HG03469 (cell line): ENCODE results near the gene RITA1.
A peak's percentile ranks its signal among the peaks of the same experiment; 100 is the strongest.

Experiments
- ATAC-seq: cut with Tn5 transposase; IDR thresholded peaks from one replicate; pipeline ENCODE4 v1.9.1; 2021; ENCODE audit warnings: mild to moderate bottlenecking, moderate library complexity, moderate number of reproducible peaks; ENCODE audit not compliant: unreplicated experiment

RITA1 gene

DNA sequence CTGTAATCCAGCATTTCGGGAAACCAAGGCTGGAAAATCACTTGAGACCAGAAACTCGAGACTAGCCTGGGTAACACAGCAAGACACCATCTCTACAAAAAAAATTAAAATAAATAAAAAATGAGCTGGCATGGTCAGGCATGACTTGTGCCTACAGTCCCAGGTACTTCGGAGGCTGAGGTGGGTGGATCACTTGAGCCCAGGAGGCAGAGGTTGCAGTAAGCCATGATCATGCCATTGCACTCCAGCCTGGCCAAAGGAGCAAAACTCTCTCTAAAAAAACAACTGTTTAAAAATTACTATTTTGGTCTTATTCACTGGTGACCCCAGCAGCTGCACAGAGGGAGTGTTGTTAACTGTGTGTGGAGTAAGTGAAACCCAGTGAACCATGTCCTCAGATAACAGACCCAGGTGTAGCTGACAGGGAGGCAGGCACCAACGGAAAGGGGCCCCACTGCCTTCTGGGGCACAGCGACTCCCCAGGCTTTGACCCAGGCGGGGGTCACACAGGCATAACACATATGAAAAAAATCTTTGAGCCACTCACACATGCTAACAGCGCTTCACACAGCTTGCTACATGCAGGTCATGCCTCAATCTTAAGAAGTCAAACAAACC lies 12.3 kb upstream of the RITA1 start:
- no peak for ATAC-seq

DNA sequence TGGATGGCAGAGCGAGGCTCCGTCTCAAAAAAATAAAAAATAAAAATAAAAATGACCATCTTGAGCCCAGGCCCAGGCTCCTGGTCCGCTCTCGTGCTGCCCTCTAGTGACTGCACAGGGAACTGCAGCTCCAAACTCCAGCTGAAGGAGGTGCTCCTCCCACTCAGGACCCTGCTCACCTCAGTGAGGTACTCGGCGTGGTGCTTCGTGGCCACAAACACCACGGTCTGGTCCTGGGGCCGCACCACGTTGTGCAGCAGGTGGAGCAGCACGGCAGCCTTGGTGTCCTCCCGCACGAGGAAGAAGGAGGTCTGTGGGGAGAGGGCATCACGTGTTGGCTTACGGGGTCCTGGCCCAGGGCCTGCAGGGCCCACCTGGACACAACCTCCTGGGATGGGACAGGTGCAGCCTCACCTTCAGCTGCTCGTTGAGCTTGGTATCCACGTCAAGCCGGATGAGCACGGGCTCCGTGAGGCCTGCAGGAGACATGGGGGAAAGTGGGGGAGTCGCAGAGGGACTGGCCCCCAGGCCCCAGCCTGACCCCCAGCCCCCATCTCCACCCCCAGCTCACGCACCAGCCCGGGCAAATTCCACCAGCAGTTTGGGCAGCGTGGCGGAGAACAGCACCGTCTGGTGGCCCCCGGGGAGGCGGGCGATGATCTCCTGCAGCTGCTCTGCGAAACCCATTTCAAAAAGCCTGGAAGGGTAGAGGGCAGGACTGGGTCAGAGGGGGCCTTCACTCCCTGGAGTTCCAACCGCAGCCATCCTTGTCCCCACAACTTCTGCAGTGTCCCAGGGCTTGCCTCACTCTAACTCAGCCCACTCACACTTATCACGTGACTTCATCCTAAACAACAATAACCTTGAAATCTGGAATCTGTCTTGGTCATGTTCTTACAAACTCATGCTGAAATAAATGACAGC lies 10.8 kb upstream of the RITA1 start:
- no peak for ATAC-seq

DNA sequence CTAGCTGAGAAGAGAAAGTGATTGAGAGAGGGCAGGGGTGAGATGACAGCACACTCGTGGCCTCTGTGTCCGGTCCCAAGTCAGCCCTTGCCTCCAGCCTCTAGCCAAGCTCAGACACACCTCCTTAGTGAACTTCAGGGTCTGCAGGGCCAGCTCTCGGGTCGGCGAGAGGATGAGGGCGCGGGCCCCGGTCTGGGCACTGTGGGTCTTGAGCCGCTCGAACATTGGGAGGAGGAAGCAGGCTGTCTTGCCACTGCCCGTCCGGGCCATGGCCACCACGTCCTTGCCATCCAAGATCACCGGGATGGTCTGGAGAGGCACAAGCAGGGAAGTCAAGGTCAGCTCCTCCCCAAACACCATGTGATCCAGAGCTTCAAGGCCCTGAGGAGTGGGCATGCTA lies 6.5 kb upstream of the RITA1 start:
- no peak for ATAC-seq

DNA sequence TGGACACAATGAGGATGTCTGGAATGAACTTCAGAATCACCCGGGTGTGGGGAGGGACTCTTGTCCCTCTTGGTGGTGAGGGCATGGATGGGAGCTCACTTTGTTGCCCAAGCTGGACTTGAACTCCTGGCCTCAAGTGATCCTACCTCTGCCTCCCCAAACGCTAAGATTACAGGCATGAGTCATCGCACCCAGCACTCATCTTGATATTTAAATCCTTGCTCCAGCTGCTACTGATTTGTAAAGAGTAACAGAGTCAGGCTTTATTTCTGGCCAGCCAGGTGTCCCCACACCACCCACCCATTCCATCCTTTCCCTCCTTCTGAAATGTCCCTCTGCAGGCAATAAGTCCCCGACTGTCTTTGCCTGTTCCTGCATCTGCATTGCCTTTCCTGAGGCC lies 5.2 kb upstream of the RITA1 start:
- ATAC-seq, result no peak

DNA sequence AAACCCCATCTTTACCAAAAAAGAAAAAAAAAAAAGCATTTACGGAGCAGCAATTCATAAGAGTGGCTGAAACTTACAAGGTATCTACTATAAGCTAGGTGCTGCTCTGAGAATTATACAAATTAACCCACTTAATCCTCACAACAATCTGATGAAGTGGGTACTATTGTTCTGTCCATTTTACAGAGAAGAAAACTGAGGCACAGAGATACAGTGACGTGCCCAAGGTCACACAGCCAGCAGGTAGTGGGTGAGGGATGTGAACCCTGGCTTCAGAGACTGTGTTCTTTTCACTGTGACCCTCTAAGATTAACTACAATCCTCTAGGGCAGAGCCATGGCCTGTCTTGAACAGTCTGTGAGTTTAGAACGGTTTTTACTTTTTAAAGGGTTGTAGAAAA lies 3.5 kb upstream of the RITA1 start:
- no peak for ATAC-seq

DNA sequence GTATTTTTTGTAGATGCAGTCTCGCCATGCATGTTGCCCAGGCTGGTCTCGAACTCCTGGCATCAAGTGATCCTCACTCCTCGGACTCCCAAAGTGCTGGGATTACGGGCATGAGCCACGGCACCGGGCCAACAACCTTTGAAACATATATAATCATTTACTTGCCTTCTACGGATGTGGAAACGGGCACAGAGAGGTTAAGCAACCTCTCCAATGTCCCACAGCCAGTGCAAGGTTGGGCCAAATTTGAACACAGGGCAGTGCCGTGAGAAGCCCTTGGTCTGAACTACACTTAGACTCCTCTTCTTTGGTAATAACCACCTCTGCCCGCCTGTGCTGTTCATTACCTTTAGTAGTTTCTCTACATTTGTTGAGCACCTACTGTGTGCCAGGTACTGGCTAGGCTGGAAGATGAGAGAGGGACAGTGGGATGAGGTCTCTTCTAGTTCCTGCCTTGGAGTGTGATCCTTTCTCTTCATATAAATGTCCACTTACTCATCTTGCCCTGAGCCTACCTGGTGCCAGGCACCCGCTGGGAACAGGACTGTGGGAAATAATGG lies 2.4 kb upstream of the RITA1 start:
- no peak for ATAC-seq

DNA sequence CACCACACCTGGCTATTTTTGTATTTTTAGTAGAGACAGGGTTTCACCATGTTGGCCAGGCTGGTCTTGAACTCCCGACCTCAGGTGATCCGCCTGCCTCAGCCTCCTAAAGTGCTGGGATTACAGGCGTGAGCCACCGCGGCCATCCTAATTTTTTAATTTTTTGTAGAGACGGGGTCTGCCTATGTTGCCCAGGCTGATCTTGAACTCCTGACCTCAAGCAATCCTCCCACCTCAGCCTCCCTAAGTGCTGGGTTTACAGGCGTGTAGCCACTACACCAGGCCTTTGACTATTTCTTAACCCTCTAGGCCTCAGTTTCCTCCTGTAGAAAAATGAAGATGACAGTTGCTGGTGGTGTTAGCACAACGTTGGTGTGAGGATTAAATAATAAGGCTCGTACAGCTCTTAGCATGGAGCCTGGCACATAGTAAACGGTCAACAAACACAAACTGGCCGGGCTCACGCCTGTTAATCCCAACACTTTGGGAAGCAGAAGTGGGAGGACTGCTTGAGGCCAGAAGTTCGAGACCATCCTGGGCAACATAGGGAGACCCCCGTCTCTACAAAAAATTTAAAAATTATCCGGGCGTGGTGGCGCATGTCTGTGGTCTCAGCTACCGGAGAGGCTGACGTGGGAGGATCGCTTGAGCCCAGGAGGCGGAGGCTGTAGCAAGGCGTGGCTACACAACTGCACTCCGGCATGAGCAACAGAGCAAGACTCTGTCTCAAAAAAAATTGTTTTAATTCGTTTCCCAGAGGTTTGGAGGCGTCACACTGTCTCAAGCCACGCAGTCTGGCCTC lies 1.2 kb upstream of the RITA1 start:
- ATAC-seq, result peak; percentile 25

DNA sequence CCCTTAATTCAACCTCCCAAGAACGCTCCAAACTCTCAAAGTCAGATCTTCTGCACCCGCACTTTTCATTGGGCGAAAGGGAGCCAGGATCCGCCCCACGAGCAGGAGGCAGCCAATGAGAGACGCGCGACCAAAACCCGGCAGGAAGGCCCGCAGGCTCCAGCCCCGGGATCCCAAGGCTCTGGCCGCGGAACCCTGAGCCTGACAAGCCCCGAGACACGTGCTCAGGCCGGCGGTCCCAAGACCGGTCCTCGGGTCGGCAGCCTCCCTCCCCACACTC lies 681 bp upstream of the RITA1 start:
- ATAC-seq, result peak; percentile 48

DNA sequence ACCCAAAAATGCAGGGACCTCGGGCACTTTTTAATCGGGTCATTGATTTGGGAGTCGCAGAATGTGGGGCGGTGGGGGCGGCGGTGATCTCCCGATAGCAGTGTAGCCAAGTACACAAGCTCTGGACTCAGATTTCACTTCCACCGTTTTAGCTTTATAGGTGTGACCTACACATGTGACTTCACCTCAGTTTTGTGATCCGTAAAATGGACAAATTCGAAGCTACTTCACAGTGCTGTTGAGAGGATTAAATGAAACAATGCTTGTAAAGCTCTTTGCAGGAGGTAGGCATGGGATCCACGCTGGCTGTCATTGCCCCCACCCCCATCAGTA lies 478 bp downstream of the RITA1 start:
- no peak for ATAC-seq

DNA sequence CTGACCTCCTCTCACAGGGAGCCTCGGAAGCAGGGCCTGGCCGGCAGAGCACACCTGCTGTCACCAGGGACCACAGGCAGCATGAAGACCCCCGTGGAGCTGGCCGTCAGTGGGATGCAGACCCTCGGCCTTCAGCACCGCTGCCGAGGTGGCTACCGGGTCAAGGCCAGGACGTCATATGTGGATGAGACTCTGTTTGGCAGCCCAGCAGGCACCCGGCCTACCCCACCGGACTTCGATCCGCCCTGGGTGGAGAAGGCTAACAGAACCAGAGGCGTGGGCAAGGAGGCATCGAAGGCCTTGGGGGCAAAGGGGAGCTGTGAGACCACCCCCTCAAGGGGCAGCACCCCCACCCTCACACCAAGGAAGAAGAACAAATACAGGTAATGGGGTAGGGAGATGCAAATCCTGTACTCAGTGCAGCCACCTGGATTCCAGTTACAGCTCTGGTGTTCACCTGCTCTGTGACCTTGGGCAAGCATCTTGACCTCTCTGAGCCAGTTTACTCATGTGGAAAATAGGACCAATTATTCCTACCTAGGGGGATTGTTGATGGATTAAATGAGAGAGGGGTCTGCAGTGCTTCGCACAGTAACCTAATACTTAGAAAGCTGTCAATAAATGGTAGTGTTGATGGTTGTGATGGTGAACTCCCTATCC lies 1.3 kb downstream of the RITA1 start:
- no peak for ATAC-seq

DNA sequence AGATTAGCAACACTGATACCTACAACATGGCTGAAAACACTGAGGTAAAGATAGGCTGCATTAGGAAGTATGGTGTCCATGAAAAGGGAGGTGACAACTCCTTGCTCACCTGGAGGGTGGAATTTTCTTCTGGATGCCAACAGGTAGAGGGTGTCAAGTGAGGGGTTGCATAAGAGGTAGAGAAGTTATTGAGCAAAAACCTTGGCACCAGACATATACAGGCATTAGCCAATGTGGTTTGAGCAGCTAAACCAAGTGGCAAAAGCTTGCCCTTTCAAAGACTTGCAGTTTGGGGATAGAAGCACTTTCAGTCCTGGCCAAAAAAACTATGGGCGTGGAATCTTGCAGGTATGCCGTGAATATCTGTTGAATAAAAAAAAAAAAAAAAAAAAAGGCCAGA lies 3.8 kb downstream of the RITA1 start:
- no peak for ATAC-seq

DNA sequence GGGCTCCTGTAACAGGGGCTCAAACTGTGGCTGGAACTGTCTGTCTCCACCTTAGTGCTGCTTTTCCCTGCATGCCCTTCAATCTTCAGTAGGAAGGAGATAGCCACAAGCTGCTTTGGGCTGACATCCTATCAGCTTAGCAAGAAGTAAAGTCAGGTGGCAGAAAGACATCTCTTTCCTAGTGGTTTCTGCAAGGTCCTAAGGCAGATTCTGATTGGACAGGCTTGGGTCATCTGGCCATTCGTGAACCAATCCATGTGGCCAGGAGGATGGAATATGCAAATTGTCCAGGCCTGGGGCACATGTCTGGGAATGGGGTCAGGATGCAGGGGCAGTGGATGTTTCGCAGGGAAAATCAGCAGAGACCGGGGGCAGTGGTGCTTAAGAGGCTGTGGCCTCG lies 5.2 kb downstream of the RITA1 start:
- ATAC-seq, result no peak

DNA sequence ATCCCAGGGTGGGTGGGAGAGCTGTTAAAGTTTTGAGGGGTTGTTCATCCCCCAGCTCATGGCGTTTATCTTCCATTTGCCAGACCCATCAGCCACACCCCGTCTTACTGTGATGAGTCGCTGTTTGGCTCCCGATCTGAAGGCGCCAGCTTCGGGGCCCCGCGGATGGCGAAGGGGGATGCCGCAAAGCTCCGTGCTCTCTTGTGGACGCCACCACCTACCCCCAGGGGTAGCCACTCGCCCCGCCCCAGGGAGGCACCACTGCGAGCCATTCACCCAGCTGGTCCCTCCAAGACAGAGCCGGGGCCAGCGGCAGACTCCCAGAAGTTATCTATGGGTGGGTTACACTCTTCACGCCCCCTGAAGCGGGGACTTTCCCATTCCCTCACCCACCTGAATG lies 5.7 kb downstream of the RITA1 start:
- ATAC-seq, result no peak

DNA sequence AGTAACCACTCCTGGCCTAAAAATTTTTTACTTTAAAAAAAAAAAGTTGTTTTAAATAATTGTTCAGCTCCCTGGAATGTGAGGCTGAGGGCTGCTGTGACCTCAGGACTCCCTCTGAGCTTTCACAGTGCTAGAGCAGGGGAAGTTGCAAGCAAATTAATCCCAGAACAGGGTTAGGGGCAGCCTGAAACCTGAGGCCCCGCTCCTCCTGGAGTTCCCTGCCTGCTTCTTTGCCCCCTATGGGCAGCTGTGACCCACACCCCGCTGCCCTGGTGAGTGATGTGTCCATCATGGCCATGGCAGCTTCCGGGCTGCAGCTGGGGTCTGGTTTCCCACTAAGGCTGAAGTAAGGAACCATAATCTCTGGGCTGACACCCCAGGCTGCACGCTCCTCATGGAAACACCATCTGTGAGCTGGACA lies 9.5 kb downstream of the RITA1 start:
- ATAC-seq, result no peak

DNA sequence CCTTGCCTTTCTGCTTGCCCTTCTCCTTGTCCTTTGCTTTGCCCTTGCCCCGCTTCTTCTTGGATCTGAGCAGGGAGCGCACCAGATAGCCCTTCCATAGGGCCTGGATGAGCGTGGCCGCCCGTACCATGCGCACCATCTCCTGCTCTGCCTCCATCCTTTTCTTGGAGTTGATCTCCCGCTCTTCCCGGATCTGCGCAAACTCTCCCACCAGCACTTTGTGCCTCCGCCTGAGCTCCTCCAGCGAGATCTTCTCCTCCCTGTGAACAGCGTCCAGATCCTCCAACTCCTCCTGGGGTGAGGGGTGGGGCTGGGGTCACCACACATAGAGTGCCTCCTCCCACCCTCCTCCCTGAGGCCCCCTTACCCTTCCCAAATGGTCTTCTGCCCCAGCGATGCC lies 10.1 kb downstream of the RITA1 start:
- no peak for ATAC-seq

DNA sequence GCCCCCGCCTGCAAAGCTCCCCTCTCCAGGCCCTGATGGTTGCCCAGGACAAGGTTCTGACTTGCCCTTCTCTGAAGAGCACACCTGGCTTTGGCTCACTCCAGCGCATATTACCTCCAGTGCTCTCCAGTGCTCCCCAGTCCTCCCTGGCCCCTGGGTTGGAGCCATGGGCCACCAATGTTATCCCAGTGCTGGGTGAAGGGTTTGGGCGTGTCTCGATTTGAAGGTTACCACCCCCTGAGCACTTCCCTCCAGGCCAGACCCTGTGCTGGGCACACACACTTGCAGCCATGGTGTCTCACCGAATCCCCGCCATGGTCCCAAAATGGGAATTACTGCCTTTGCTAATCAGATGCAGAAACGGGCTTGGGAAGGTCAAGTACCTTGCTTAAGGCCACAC lies 11.1 kb downstream of the RITA1 start:
- ATAC-seq, result no peak

DNA sequence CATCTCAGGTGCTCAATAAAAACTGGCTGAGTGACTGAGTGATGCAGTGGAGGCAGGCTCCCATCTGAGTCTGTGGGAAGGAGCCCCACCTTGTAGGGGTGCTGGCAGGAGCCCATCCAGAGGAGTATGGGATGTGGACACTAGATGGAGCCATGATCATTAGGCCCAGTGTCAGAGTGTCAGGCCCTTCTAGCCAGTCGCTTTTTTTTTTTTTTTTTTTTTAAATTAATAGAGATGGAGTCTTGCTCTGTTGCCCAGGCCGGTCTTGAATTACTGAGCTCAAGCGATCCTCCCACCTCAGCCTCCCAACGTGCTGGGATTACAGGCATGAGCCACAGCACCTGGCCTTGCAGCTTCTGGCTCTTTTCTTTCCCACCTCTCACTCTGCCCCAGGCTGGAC lies 11.5 kb downstream of the RITA1 start:
- peak; percentile 48 for ATAC-seq

DNA sequence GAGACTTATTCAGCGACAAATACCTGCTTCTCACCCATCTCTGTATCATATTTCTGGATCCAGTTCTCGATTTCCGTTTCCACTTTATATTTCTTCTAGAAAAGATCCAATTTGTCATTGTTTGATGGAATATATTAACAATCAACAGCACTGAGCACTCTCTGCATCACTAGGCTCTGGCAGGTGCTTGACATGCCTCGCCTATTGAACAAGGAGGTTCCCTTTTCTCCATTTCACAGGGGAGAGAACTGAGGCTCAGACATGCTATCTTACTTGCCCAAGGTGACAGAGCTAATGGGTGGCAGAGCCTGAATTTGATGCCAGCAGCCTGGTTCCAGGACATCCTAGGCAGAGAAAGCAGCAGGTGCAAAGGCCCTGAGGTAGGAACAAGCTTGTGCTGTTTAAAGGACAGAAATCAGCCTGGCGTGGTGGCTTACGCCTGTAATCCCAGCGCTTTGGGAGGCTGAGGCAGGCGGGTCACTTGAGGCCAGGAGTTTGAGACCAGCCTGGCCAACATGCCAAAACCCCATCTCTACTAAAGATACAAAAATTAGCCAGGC lies 12.1 kb downstream of the RITA1 start:
- ATAC-seq, result no peak

DNA sequence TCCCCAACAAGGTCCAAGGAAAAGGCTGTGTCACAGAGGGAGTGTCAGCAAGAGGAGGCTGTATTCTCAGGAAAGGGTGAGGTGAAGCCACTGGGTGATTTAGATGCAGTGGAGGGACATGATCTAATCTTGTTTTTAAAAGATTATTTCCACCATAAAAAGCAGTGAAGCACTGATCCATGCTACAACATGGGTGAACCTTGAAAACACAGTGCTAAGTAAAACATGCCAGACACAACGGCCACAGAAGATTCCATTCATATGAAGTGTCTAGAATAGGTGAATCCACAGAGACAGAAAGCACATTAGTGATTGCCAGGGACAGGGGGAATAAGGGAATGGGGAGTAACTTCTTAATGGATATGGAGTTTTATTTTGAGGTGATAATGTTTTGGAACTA lies 12.8 kb downstream of the RITA1 start:
- ATAC-seq, result no peak

DNA sequence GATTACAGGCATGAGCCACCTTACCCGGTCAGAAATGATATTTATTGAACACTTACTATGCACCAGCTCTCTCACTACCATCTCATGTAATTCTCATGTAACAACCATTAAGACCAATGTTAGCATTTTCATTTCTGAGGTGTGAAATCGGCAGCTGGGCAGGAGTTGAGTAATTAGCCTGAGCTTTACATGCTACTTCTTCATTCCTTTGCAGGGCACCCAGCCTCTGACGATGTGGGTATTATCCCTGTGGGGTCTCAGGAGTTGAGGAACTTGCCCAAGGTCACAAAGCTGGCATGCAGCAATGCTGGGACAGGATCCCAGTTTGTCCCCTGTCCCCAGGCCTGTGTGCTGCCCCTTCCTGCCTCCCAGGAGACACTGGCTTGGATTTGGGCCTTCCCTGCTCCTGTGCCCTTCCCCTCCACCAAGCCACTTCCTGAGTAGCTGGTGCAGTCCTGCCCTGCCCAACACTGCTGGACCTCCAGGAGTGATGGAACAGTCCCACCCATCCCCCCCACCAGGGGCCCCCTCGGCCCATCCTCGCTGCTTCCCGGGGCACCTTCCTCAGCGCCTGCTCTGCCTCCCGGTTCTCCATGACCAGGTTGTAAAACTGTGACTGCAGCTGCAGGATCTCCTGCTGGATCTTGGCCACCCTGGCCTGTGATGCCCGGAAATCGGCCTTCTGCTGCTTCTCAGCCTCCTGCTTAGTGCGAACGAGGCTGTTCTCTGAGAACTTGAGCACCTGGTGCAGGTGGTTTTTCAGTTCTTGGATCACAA lies 14.7 kb downstream of the RITA1 start:
- ATAC-seq, result no peak
